Stimulated activated naive CD8-positive, alpha-beta T cell treated with anti-CD3 and anti-CD28 coated beads, Interleukin-15, Interleukin-2, amounts not matched to agents 100 U/mL and 50 U/mL, for 24 hours (primary cell): Measurements from ENCODE around the gene PTPA.
A peak's percentile ranks its signal among the peaks of the same experiment; 100 is the strongest.

Source experiments
- ATAC-seq: fragments of 150-1000 bp; cut with Tn5 transposase; one replicate; pipeline ENCODE4 v1.10.0; 2021
- DNase-seq: peaks from one replicate; pipeline ENCODE4 v3.0.0; 2021

The PTPA gene

GRCh38 chr9:129110740-129111527 lies at the start of gene PTPA, which contains the start of gene CRAT:
TSS of gene PTPA (plus strand) at chr9:129111415. CDS start at chr9:129111601, 186 bp downstream.
TSS of gene CRAT (minus strand) at chr9:129110793. CDS start at chr9:129110509, 284 bp downstream.
- ATAC-seq (peak; percentile 90), DNase-seq (peak; percentile 98)

- ATAC-seq (no peak), DNase-seq (no peak)
Measured at GRCh38 chr9:129063061-129063460, 48.2 kb upstream of the PTPA start.

- no peak for ATAC-seq
- DNase-seq: no peak
Measured at GRCh38 chr9:129064499-129064908, 46.7 kb upstream of the PTPA start.

- DNase-seq: no peak
- no peak for ATAC-seq
Measured at GRCh38 chr9:129068110-129068509, 43.1 kb upstream of the PTPA start.

GRCh38 chr9:129068990-129069861 lies 42.0 kb upstream of the PTPA start:
- ATAC-seq: peak; percentile 89
- peak; percentile 71 for DNase-seq

- DNase-seq (no peak), ATAC-seq (no peak)
Measured at GRCh38 chr9:129069862-129070641, 41.2 kb upstream of the PTPA start.

- DNase-seq (no peak), ATAC-seq (no peak)
Measured at GRCh38 chr9:129070696-129071525, 40.3 kb upstream of the PTPA start.

- ATAC-seq: no peak
- no peak for DNase-seq
Measured at GRCh38 chr9:129071526-129072126, 39.6 kb upstream of the PTPA start.

- ATAC-seq (no peak), DNase-seq (no peak)
Measured at GRCh38 chr9:129072171-129072570, 39.0 kb upstream of the PTPA start.

- no peak for ATAC-seq
- no peak for DNase-seq
Measured at GRCh38 chr9:129073404-129073803, 37.8 kb upstream of the PTPA start.

- no peak for ATAC-seq
- DNase-seq: no peak
Measured at GRCh38 chr9:129074106-129074505, 37.1 kb upstream of the PTPA start.

GRCh38 chr9:129075996-129076639 lies 35.1 kb upstream of the PTPA start:
- DNase-seq (no peak), ATAC-seq (no peak)

GRCh38 chr9:129076640-129077037 lies 34.6 kb upstream of the PTPA start:
- ATAC-seq (no peak), DNase-seq (no peak)

- no peak for DNase-seq
Measured at GRCh38 chr9:129077236-129077635, 34.0 kb upstream of the PTPA start.

GRCh38 chr9:129078691-129079503 lies 32.3 kb upstream of the PTPA start:
- DNase-seq: no peak
- ATAC-seq: no peak

More at GRCh38 chr9:129077236-129077635, 34.0 kb upstream of the PTPA start:
- ATAC-seq: no peak

GRCh38 chr9:129079829-129080228 lies 31.4 kb upstream of the PTPA start:
- DNase-seq (no peak), ATAC-seq (no peak)

- no peak for ATAC-seq
- DNase-seq: no peak
Measured at GRCh38 chr9:129080298-129080600, 31.0 kb upstream of the PTPA start.

GRCh38 chr9:129080601-129081387 lies 30.4 kb upstream of the PTPA start, which contains the start of gene DOLPP1:
TSS of gene DOLPP1 (plus strand) at chr9:129081111. CDS start at chr9:129081132, 21 bp downstream.
- DNase-seq (peak; percentile 98), ATAC-seq (peak; percentile 98)
